Measurements from ENCODE around the gene CSF3. TPM values are rescaled to one million over a fixed set of nuclear protein-coding genes. Genes with fewer than 3 reads are reported as not detected.
A peak's percentile ranks its signal among the peaks of the same experiment; 100 is the strongest.

The CSF3 gene
- polyA plus RNA-seq, 1 experiment: not detected

DNA sequence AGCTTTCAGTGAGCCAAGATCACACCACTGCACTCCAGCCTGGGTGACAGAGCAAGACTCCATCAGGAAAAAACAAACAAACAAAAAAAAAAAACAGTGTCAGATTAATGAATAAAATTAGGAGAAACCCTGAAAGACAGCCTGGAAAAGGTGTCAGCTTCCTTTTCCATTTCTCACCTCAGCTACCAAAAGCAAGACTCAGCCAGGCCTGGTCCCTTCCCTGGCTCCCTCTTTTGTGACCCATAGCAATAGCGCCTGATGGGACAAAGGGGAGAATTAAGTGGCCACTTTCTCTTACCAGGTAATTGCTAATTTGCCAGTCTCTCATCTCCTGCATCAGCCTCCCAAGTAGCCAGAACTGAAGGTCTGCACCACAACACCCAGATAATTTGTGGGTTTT is 43.6 kb downstream of the CSF3 start:
- ChIA-PET POLR2A (interaction anchor here (0.6 kb wide), 1 partner anchor 13 kb away, joined by 3 read pairs; no protein-coding TSS in a partner anchor), CTCF (interaction anchor here (0.7 to 1.9 kb wide), 4 partner anchors 15 to 31 kb away, joined by 3 to 6 read pairs (median 4); no protein-coding TSS in a partner anchor)
- Histone ChIP-seq H3K27me3 (ENCODE audit: control insufficient read depth, insufficient read depth, low read length) (peaks cover 3% of the 10 kb centered on the region), H3K27ac (ENCODE audit: low read depth, low read length) (no peak overlapping the region), H3K9me3 (ENCODE audit: control insufficient read depth, insufficient read depth, low read length) (no peaks in the 10 kb centered on the region; the same call in 1 of the 2 replicates), H3K4me3 (ENCODE audit: low read depth, low read length) (no peak overlapping the region)
- no peak for DNase-seq (ENCODE audit: low read depth, low spot score)
- TF ChIP-seq, protein P1, sequence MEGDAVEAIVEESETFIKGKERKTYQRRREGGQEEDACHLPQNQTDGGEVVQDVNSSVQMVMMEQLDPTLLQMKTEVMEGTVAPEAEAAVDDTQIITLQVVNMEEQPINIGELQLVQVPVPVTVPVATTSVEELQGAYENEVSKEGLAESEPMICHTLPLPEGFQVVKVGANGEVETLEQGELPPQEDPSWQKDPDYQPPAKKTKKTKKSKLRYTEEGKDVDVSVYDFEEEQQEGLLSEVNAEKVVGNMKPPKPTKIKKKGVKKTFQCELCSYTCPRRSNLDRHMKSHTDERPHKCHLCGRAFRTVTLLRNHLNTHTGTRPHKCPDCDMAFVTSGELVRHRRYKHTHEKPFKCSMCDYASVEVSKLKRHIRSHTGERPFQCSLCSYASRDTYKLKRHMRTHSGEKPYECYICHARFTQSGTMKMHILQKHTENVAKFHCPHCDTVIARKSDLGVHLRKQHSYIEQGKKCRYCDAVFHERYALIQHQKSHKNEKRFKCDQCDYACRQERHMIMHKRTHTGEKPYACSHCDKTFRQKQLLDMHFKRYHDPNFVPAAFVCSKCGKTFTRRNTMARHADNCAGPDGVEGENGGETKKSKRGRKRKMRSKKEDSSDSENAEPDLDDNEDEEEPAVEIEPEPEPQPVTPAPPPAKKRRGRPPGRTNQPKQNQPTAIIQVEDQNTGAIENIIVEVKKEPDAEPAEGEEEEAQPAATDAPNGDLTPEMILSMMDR (IDR thresholded peaks at IDR 0.05; ENCODE audit: low read depth, low read length): no peak

DNA sequence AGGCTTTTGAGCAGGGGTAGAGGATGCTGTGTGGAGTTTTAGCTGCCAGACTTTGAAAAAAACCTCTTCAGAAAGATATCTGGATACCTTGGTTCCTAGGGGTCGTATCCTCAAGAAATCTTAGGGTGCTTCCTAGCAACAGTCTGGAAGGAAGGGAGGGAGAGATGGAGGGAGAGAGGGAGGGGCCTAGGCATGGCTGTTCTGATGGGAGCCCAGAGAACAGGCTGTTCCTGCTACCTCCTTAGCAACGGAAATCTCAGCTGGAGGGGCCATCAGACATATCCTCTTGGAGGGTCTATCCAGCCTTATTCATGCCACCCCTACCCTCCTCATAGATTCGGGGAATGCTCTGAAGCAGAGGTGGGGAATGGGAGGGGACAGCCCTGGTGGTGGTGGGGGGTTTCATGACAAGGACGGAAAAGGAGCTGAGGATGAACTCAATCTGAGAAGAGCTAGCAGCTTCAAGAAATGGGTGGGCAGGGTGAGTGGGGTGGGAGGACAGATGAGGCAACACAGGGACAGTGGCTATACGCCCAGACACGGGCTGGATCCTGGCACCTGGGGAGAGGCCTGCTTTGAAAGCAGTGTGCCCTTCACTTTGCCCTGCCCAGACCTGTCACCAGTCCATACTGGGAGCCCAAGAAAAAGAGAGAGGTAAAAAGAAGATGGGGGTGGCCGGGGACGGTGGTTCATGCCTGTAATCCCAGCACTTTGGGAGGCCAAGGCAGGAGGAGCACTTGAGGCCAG is 44.7 kb downstream of the CSF3 start:
- TF ChIP-seq, protein P1 (IDR thresholded peaks at IDR 0.05; ENCODE audit: low read depth, low read length): no peak
- Histone ChIP-seq H3K9me3 (ENCODE audit: control insufficient read depth, insufficient read depth, low read length) (no peaks in the 10 kb centered on the region; the same call in 1 of the 2 replicates), H3K27me3 (ENCODE audit: control insufficient read depth, insufficient read depth, low read length) (peaks cover 3% of the 10 kb centered on the region), H3K4me3 (ENCODE audit: low read depth, low read length) (no peak overlapping the region), H3K27ac (ENCODE audit: low read depth, low read length) (no peak overlapping the region)
- ChIA-PET POLR2A (no interaction called here), CTCF (interaction anchor here (0.9 to 3.5 kb wide), 3 partner anchors 15 to 26 kb away, joined by 3 to 18 read pairs (median 6); no protein-coding TSS in a partner anchor)
- no peak for DNase-seq (ENCODE audit: low read depth, low spot score)

DNA sequence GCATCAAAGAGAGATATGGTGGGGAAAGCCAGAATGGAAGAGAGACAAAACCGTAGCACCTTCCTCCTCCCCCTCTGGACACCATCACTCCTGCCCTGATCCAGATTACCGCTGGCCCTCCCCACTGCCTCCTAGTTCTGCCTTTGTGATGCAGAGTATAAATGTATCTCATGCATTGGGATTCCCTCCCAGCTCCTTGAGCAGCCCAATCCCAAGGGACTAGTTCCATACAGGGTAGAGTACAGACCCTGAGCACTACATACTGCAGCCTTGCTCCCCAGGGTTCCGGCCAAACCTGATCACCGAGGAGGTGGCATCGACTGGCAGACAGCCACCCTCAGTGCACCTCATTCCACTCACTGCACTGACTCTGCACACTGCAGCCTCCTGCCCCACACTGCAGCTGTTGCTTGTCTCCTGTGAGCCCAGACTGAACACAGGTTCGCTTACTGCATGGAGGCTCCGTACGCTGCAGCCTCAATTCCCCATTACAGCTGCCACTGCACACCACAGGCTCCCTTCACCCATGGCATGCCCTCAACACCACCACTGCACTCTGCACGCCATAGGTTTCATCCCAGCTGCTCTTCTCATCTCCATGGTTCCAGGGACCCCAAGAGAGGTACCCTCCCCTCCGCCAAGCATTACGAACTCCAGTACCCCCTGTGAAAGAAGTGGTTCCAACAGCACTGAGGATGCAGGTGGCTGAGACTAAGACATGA is 45.8 kb downstream of the CSF3 start:
- TF ChIP-seq, protein P1 (IDR thresholded peaks at IDR 0.05; ENCODE audit: low read depth, low read length): no peak
- Histone ChIP-seq H3K9me3 (ENCODE audit: control insufficient read depth, insufficient read depth, low read length) (no peaks in the 10 kb centered on the region; the same call in 1 of the 2 replicates), H3K4me3 (ENCODE audit: low read depth, low read length) (no peak overlapping the region), H3K27me3 (ENCODE audit: control insufficient read depth, insufficient read depth, low read length) (peaks cover 3% of the 10 kb centered on the region), H3K27ac (ENCODE audit: low read depth, low read length) (peak overlapping the region; percentile 31)
- DNase-seq (ENCODE audit: low read depth, low spot score): no peak
- POLR2A ChIA-PET: no interaction called here
- CTCF ChIA-PET: interaction anchor here (1.4 to 3.5 kb wide), 4 partner anchors 14 to 107 kb away, joined by 4 to 18 read pairs (median 6); no protein-coding TSS in a partner anchor

DNA sequence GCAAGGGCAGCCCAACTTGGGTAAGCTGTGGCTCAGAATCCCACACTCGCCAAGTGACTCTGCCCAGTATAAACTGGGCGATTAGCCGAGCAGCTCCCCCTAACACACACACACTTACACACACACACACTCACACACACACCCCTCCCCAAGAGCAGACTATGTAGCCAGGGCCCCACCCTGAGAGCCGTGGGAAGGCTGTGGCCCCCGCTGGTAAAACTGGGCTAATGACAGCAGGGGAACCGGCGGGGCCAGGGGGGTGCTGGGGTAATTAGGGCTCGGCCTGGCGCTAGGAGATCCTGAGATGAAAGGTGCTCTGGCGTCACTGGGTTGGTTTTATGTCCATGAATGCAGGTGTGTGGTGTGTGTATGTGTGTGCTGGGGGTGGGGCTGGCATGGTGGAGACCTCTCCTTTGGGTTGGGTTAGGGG is 46.4 kb downstream of the CSF3 start:
- CTCF ChIA-PET: interaction anchor here (1.4 to 3.5 kb wide), 3 partner anchors 14 to 107 kb away, joined by 4 to 18 read pairs (median 7); no protein-coding TSS in a partner anchor
- Histone ChIP-seq H3K9me3 (ENCODE audit: control insufficient read depth, insufficient read depth, low read length) (no peaks in the 10 kb centered on the region; the same call in 1 of the 2 replicates), H3K4me3 (ENCODE audit: low read depth, low read length) (no peak overlapping the region), H3K27ac (ENCODE audit: low read depth, low read length) (no peak overlapping the region), H3K27me3 (ENCODE audit: control insufficient read depth, insufficient read depth, low read length) (peaks cover 3% of the 10 kb centered on the region)
- TF ChIP-seq, protein P1 (IDR thresholded peaks at IDR 0.05; ENCODE audit: low read depth, low read length): no peak
- no peak for DNase-seq (ENCODE audit: low read depth, low spot score)
- POLR2A ChIA-PET: no interaction called here
